Measurements from ENCODE around the gene SMIM11.

DNA sequence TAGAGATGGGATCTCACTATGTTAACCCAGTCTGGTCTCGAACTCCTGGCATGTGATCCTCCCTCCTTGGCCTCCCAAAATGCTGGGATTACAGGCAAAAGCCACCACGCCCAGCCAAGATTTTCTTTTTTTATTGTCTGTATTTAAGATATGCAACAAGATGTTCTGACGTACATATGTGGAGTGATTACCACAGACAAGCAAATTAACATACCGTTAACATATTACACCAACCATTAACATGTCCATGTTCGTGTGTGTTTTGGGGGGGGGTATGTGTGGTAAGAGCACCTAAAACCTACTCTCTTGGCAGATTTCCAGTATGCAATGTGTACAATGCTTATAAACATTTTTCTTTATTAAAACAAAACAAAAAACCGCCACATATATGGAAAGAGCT is 22.1 kb upstream of the SMIM11 start:
- no peak for TF ChIP-seq TAF1 (IDR thresholded peaks at IDR 0.05; ENCODE audit: low read depth, low read length)
- no peak for TF ChIP-seq HDAC2 (IDR thresholded peaks at IDR 0.05; ENCODE audit: borderline replicate concordance in 1 of 2, low read depth in 2 of 2, low read length in 2 of 2)

All from H1 (cell line).